ENCODE data around the gene SLC25A45.

DNA sequence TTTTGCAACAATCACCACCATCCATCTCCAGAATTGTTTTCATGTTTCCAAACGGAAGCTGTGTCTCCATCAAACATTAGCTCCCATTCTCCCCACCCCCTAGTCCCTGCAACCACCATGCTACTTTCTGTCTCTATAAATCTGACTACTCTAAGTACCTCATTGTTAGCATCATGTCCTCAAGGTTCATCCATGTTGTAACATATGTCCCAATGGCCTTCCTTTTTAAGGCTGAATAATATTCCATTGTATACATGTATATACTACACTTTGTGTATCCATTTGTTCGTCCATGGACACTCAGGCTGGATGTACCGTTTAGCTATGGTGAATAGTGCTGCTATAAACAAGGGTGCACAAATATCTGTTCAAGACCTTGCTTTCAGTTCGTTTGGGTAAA is 57.0 kb downstream of the SLC25A45 start:
- TF ChIP-seq, protein P1, sequence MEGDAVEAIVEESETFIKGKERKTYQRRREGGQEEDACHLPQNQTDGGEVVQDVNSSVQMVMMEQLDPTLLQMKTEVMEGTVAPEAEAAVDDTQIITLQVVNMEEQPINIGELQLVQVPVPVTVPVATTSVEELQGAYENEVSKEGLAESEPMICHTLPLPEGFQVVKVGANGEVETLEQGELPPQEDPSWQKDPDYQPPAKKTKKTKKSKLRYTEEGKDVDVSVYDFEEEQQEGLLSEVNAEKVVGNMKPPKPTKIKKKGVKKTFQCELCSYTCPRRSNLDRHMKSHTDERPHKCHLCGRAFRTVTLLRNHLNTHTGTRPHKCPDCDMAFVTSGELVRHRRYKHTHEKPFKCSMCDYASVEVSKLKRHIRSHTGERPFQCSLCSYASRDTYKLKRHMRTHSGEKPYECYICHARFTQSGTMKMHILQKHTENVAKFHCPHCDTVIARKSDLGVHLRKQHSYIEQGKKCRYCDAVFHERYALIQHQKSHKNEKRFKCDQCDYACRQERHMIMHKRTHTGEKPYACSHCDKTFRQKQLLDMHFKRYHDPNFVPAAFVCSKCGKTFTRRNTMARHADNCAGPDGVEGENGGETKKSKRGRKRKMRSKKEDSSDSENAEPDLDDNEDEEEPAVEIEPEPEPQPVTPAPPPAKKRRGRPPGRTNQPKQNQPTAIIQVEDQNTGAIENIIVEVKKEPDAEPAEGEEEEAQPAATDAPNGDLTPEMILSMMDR (IDR thresholded peaks at IDR 0.05; ENCODE audit: insufficient read depth, low read length), result no peak
- no peak for TF ChIP-seq POLR2AphosphoS5 (IDR thresholded peaks at IDR 0.05; ENCODE audit: low read depth)
- TF ChIP-seq SPI1 (IDR thresholded peaks at IDR 0.05; ENCODE audit: borderline replicate concordance, low read depth), result no peak
- no peak for TF ChIP-seq GABPA (IDR thresholded peaks at IDR 0.05; ENCODE audit: low read depth)
- TF ChIP-seq, protein P2, sequence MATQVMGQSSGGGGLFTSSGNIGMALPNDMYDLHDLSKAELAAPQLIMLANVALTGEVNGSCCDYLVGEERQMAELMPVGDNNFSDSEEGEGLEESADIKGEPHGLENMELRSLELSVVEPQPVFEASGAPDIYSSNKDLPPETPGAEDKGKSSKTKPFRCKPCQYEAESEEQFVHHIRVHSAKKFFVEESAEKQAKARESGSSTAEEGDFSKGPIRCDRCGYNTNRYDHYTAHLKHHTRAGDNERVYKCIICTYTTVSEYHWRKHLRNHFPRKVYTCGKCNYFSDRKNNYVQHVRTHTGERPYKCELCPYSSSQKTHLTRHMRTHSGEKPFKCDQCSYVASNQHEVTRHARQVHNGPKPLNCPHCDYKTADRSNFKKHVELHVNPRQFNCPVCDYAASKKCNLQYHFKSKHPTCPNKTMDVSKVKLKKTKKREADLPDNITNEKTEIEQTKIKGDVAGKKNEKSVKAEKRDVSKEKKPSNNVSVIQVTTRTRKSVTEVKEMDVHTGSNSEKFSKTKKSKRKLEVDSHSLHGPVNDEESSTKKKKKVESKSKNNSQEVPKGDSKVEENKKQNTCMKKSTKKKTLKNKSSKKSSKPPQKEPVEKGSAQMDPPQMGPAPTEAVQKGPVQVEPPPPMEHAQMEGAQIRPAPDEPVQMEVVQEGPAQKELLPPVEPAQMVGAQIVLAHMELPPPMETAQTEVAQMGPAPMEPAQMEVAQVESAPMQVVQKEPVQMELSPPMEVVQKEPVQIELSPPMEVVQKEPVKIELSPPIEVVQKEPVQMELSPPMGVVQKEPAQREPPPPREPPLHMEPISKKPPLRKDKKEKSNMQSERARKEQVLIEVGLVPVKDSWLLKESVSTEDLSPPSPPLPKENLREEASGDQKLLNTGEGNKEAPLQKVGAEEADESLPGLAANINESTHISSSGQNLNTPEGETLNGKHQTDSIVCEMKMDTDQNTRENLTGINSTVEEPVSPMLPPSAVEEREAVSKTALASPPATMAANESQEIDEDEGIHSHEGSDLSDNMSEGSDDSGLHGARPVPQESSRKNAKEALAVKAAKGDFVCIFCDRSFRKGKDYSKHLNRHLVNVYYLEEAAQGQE (IDR thresholded peaks at IDR 0.05; ENCODE audit: insufficient replicate concordance, low read depth), result no peak
